Measurements from ENCODE around the gene JPH2. TPM values are rescaled to one million over a fixed set of nuclear protein-coding genes. Genes with fewer than 3 reads are reported as not detected.
"Not testable (repeated sequence)": the region's sequence is repeated elsewhere in the genome, so short reads cannot be mapped to it uniquely, and the experiment has no call there.

The JPH2 gene
- 37.4 and 50.5 TPM in 2 replicates for total RNA-seq

DNA sequence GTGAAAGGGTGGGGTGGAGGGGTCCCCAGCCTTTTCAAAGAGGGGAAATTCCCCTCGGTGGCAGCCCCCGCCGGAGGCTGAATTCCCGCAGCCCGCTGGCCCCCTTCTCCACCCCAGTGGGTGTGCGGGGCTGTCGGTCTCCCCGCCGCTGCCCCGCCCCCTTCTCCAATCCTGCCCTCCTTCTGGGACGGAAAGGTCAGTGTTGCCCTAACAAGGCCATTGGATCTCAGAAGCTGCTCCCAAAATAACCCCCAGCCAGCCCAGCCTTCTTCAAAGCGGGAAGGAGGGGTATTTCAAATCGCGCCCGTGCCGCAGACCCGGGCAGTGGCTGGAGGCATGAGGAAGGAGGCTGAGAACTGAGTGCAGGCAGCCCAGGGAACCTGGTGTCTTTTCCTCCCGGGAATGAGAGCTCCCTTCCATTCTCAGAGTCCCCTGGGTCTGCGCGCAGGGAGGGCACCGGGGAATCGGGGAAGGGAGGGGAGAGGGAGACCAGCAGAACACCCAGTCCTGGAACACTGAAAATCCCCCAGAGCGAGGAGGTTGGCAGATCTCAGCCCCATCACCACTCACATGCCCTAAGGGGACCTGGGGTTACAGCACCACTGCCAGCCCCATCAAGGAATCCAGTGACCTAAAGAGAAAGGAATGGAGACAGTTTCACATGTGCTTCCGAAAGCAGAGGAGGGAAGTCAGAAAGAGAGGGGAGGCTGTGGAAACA lies at the start of gene JPH2:
Gene JPH2 (minus strand): TSS at position 135 of the 718 bp plus-strand sequence. CDS start 483 bp downstream, outside the sequence.
- TF ChIP-seq, protein P1, sequence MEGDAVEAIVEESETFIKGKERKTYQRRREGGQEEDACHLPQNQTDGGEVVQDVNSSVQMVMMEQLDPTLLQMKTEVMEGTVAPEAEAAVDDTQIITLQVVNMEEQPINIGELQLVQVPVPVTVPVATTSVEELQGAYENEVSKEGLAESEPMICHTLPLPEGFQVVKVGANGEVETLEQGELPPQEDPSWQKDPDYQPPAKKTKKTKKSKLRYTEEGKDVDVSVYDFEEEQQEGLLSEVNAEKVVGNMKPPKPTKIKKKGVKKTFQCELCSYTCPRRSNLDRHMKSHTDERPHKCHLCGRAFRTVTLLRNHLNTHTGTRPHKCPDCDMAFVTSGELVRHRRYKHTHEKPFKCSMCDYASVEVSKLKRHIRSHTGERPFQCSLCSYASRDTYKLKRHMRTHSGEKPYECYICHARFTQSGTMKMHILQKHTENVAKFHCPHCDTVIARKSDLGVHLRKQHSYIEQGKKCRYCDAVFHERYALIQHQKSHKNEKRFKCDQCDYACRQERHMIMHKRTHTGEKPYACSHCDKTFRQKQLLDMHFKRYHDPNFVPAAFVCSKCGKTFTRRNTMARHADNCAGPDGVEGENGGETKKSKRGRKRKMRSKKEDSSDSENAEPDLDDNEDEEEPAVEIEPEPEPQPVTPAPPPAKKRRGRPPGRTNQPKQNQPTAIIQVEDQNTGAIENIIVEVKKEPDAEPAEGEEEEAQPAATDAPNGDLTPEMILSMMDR (IDR thresholded peaks at IDR 0.05; ENCODE audit: insufficient read depth, low read depth, low read length) = no peak
- H3K4me3 ChIP-seq (ENCODE audit: low read depth, low read length) = peak within 1 kb of the TSS; percentile 53
- peak; percentile 68 for DNase-seq (ENCODE audit: low read depth)

DNA sequence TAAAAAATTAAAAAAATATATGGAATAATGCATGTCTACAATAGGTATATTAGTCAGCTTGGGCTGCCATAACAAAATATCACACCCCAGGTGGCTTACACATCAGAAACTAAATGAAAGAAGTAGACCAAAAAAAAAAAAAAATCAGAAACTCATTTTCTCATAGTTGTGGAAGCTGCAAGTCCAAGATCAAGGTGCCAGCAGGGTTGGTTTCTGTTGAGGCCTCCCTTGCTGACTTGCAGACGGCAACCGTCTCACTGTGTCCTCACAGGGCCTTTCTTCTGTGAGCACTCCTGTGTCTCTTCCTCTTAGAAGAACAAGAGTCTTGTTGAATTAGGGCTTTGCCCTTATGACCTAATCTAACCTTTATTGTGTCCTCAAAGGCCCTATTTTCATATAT lies 48.7 kb upstream of the JPH2 start:
- DNase-seq (ENCODE audit: low read depth) = no peak
- TF ChIP-seq, protein P1 (IDR thresholded peaks at IDR 0.05; ENCODE audit: insufficient read depth, low read depth, low read length) = no peak
- no peak overlapping the region for H3K4me3 ChIP-seq (ENCODE audit: low read depth, low read length)

GRCh38 chr20:44234566-44235317 lies 47.8 kb upstream of the JPH2 start:
- peak; percentile 3 for DNase-seq (ENCODE audit: low read depth)
- H3K4me3 ChIP-seq (ENCODE audit: low read depth, low read length) = no peak overlapping the region
- TF ChIP-seq, protein P1 (IDR thresholded peaks at IDR 0.05; ENCODE audit: insufficient read depth, low read depth, low read length) = no peak

- no peak overlapping the region for H3K4me3 ChIP-seq (ENCODE audit: low read depth, low read length)
- no peak for DNase-seq (ENCODE audit: low read depth)
- TF ChIP-seq, protein P1 (IDR thresholded peaks at IDR 0.05; ENCODE audit: insufficient read depth, low read depth, low read length) = no peak
These were observed 46.5 kb upstream of the JPH2 start for GRCh38 chr20:44233436-44234016.

- not testable (repeated sequence) for DNase-seq (ENCODE audit: low read depth); H3K4me3 ChIP-seq (ENCODE audit: low read depth, low read length)
These were observed 45.5 kb upstream of the JPH2 start for GRCh38 chr20:44232469-44232856.

DNA sequence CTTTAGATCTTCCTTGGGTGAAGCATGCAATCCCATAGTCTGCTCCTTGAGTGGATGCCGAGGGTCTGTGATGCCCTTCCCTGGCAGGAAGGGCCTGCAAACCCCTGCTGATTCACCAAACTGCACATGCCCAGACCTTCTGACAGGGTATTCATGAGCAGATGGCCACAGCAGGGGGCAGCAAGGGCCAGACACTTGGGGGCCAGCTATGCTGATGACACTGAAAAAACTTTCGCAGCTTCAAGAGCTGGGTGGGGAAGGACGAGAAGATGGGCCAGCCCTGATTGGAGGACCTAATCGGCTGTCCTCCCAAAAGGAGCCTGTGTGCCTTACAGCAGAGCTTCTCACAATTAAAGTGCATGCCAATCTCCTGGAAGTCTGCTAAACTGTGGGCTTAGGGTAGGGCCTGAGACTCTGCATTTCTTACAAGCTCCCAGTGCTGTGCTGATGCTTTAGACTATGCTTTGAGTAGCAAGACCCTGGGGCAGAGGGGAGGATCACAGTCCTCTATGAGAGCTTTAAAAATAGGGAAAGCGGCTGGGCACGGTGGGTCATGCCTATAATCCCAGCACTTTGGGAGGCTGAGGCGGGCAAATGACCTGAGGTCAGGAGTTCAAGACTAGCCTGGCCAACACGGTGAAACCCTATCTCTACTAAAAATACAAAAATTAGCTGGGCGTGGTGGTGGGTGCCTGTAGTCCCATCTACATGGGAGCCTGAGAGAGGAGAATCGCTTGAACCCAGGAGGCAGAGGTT lies 44.9 kb upstream of the JPH2 start:
- TF ChIP-seq, protein P1 (IDR thresholded peaks at IDR 0.05; ENCODE audit: insufficient read depth, low read depth, low read length) = no peak
- H3K4me3 ChIP-seq (ENCODE audit: low read depth, low read length) = no peak overlapping the region
- no peak for DNase-seq (ENCODE audit: low read depth)

Data from fibroblast of villous mesenchyme (primary cell).